Measurements from ENCODE around the gene GALT.

GRCh38 chr9:34650816-34651215, 4.3 kb downstream of the GALT start:
- no peak for TF ChIP-seq POLR2A (IDR thresholded peaks at IDR 0.05; ENCODE audit: extremely low read depth, insufficient read length)
- no peak for TF ChIP-seq CTCF (IDR thresholded peaks at IDR 0.05; ENCODE audit: low read depth, low read length)
- no peak for TF ChIP-seq MAX (IDR thresholded peaks at IDR 0.05; ENCODE audit: low read depth, low read length)
- no peak for TF ChIP-seq MYC (IDR thresholded peaks at IDR 0.05; ENCODE audit: low read depth, low read length)
